Caki2 (cell line): ENCODE results near the gene CRYL1. TPM values are rescaled to one million over a fixed set of nuclear protein-coding genes. Genes with fewer than 3 reads are reported as not detected.

Source experiments
- DNase-seq: peaks from one replicate; pipeline ENCODE4 v3.0.0-alpha.2; 2015; ENCODE audit warnings: low read depth
- in situ Hi-C: cut with HindIII; loops from 2 replicates; pipeline ENCODE4 v1.10.0; 2016; ENCODE audit warnings: low sequenced_read_pairs, low pct_unique_long_range_greater_than_20kb, mixed read lengths
- total RNA-seq: library from RNA; depleted of rRNA; stranded (reverse); fragments of >200 nt; shearing (Covaris generic); gene quantifications from 2 replicates; pipeline ENCODE4 v1.2.3, GENCODE V29; 2014; ENCODE audit warnings: low replicate concordance; rRNA removed

The CRYL1 gene, protein sequence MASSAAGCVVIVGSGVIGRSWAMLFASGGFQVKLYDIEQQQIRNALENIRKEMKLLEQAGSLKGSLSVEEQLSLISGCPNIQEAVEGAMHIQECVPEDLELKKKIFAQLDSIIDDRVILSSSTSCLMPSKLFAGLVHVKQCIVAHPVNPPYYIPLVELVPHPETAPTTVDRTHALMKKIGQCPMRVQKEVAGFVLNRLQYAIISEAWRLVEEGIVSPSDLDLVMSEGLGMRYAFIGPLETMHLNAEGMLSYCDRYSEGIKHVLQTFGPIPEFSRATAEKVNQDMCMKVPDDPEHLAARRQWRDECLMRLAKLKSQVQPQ
- 34.8 and 42.9 TPM in 2 replicates for total RNA-seq

DNA sequence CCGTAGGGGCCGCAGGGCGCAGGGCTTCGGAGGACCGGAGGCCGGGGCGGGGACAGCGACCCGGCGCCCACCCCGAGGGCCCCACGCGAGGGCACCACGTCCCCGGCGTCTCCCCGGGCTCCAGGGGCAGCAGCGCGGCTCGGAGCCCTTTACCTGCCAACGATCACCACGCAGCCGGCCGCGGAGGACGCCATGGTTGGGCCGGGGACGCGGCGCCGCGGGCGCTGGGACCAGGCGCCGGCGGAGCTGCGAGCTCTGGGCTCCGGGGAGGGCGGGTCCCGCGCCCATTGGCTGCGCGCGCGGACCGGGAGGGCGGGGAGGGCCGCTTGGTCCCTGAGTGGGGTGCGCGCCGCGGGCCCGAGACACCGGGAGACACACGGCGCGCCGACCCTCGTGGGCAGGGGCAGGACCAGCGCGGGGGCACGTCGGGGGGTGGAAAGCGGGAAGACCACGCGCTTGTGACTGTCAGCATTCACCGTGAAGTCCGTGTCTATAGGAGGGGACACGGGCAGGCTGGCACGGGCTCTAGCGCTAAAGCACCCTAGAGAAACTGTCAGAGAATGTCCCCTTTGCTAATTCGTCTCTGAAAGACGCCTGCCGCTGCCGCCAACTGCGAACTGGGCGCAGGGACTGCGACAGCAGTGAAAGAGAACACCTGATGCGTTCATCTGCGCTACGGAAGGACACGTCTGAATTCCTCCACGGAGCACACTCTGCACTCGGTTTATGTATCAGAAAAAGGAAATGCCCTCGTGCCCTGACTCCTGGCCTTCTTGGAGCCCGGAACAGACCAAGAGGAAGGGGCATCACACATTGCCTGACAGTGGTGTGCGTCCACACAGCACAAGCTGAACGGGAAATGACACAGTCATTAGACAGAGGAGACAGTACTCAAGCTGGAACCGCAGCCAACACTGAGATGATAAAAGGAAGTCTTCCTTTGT, at the start of gene CRYL1:
CRYL1 (minus strand) TSS at position 257 of the 944 bp plus-strand sequence; CDS start at position 194, 63 bp downstream.
- in situ Hi-C loops = no loop called here
- peak; percentile 43 for DNase-seq

DNA sequence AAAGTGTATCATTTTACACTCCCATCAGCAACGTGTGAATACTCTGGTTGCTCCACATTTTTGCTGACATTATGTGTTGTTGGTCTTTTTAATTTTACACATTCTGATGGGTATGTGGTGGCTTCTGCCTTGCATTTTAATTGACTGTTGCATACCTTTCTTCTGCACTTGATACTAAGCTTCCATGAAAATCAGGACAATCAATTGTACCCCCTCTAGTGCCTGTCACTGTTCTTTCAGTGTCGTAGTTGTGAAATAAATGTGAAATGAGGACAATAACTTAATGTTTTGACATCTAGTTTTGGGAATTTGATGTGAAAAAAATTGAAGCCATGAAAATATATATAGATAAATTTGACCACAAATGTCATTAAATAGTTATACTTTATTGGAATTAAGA, 48.0 kb upstream of the CRYL1 start:
- DNase-seq = no peak
- in situ Hi-C loops = no loop called here

DNA sequence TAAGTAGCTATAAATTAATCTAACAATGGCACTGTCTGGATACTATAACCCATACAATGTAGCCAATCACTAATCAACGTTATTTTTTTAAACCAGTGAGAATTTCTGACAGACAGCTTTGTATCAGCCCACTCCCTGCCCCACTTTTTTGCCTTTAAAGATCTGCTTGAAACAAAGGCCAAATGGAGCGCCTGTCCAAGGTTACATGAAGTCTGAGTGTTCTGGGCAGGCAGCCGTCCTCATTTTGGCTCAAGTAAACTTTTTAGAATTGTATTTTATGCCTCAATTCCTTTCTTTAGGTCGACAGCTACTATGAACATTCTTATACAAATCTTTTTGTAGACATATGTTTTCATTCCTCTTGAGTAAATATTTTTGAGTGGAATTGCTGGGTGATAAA, 47.5 kb upstream of the CRYL1 start:
- DNase-seq = no peak
- in situ Hi-C loops = no loop called here

DNA sequence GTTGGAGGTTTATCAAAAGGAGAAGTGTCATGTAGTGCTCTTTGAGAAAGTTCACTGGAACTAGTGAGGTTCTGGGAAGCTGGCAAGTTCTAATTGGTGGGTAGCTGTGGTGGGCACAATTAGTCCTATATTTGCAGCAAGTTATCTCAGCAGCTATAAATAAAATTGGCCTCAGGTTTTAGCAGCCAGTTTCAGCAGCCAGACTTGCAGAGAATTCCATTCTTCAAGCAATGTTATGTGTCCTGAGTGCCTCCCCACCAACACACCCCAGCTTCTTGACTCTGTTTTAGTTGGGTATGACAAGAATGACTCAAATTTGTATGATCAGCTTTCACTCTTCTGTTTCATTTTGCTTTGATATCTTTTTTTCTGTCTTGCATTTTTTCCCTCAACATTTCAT, 46.0 kb upstream of the CRYL1 start:
- in situ Hi-C loops = no loop called here
- no peak for DNase-seq

DNA sequence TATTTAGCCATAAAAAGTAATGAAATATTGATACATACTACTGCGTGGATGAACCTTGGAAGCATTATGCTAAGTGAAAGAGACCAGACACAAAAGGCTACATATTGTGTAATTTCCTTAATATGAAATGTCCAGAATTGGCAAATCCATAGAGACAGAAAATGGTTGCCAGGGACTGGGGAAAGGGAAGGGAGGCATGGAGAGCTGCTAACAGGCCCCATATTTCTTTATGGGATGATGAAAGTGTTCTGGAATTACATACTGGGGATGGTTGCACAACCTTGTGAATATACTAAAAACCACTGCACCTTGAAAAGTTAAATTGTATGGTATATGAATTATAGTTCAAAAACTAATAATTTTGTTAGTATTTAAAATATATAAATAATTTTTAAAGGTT, 44.9 kb upstream of the CRYL1 start:
- no peak for DNase-seq
- in situ Hi-C loops = no loop called here

DNA sequence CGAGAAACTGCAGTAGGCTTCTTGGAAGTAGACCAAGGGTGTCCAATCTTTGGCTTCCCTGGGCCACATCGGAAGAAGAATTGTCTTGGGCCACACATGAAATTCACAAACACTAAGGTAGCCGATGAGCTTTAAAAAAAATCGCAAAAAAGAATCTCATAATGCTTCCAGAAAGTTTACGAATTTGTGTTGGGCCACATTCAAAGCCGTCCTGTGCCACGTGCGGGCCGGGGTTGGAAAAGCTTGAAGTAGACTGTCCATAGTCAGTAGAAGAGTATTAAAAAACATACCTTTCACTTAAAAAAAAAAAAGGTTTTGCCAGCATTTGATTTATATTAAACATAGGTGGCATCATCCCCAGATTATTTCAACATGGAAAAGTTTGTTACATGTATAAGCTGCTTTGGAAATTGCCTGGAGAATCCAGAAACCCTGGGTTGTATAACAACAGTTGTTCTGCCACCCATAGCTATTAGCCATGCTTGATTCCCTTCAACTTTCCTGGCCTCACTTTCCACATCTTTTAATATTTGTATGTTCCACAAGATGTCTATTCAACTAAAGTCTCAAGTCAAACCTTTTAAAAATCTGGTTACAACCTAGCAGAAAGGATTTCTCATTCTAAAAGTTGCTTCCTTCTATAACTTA, 42.3 kb upstream of the CRYL1 start:
- DNase-seq = no peak
- in situ Hi-C loops = no loop called here

DNA sequence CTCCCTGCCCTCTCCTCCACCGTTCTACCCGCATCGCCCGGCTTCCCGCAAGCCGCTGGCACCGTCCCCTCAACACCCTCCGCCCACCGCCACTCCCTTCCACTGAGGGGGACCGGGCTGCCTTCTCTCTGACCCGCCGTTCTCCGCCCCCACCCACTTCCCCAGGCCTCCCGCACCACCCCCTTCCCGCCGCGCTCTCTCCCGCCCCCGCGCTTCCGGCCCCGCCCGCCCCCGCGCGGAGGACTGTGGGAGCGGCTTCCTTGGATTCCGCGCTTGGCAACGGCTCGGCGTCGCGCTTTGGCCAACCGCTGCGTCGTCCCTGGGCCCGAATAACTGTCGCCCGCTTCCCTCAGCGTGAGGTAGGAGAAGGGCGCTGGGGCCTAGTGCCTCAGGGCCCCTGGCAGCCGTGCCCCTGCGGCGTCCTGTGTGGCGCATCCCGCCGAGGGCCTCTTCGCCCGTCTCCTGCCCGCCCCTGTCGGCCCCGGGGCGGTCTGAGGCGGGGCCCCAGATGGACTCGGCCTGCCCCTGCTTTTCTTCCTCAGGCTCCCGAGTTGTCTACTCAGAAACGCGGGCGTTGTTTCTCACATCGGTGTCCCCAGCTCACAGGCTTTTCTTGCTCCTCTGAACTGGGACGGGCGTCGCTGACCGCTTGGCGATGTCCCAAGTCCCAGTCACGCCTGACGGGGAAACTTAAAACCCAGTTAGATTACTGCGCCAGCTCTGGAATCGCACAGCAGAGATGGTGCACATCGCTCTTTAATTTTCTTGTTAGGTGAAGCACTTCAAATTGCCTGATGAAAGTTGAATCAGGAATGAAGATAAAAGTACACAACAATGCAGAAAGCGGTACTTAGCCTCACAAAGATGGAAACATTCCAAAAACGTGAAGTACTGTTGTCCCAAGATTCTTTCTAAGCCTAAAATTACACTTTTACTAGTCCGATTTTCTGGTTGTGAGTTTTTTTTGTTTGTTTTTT, 41.5 kb upstream of the CRYL1 start, which contains the start of gene IFT88:
IFT88 (plus strand) TSS at position 260 of the 977 bp plus-strand sequence. CDS start 7,229 bp downstream, outside the sequence.
- in situ Hi-C loops = no loop called here
- DNase-seq = peak; percentile 85

DNA sequence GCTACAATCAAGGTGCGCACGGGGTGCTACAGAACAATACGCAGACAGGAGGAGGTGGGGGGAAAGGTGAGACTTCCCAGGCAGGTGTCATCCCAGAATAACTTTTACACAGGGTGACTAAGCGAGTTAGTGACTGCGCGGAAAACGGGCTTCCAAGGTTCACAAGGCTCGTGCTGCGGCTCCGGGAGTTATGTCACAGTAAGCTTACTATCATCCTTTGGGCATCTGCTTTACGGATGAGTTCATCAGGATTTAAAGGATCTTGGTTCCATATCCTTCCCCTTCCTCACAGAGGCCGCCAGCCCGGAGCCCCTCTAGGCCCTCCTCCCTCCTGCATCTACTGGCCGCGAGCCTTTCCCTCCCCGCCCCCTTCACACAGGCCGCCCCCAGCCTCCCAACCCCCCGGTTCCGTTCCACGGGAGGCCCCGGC, 40.8 kb upstream of the CRYL1 start:
- DNase-seq = peak; percentile 77
- in situ Hi-C loops = no loop called here

DNA sequence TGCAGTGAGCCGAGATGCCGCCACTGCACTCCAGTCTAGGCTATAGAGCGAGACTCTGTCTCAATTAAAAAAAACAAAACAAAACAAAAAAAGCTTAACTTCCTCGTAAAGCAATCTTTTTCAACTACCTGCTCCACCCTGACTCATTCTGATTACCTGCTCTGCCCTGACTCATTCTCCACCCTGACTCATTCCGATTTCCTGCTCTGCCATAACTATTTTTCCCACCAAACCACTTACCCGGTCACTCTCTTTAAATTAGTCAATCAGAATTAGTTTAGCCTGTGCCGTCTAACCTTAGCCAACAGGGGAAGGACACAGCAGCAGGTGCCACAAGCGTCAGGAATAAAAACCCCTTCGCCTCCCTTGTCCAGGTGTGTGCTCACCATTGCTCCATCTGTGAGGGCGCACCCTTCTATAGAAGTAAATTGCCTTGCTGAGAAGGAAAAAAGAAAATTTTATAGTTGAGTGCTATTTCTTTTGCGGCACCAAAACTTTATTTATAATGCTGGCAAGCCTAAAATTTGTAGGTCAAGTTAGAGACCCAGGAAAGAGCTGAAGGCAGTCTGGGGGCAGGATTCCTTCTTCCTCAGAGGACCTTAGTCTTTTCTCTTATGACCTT, 39.6 kb upstream of the CRYL1 start:
- DNase-seq = peak; percentile 29
- in situ Hi-C loops = no loop called here

DNA sequence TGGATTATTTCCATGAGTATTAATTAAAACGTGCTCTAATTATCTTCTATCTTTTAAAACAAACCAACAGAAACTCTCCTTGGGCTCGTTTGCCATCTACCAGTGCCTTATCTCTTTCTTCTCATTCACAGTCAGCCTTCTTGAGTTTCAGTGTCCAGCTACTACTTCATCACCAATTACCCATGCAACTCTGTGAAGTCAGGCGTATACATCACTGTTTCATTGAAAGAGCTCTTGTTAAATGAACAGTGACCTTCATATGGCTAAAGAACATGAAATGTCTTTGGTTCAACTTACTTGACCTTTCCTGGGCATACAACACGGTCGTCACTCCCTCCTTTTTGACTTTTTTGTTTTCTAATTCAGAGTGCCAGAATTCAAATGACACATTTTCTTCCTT, 36.1 kb upstream of the CRYL1 start:
- no peak for DNase-seq
- in situ Hi-C loops = no loop called here

DNA sequence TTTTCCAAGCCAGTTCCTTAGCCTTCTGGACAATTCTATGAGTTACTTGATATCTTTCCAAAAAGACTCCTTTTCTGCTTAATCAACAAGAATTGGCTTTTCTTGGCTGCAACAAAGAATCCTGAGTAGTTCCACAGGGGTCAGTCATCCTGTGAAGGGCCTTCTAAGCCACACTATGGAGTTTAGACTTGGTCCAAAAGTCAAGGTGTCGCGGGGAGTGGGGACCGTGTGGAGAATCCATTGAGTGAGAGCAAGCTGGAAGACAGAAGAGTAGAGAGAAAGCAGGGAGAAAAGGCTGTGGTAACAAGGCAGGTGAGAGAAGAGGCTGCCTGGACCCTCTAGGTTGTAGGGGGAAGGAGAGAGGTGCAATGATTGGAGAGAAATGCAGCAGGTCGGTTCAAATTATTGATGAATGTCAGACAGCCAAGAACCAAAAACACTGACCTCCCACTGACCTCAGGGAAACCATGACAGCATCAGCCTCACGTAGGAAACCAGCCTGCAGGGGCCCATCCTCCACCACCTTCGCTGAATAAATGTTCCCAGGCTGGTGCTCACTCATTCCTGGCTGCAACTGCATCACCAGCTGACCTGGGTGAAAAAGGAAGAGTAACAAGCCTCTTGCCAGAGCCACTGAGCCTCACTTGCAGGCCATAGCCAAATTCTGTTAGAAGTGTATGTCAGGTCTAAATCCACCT, 34.2 kb upstream of the CRYL1 start:
- DNase-seq = no peak
- in situ Hi-C loops = no loop called here

DNA sequence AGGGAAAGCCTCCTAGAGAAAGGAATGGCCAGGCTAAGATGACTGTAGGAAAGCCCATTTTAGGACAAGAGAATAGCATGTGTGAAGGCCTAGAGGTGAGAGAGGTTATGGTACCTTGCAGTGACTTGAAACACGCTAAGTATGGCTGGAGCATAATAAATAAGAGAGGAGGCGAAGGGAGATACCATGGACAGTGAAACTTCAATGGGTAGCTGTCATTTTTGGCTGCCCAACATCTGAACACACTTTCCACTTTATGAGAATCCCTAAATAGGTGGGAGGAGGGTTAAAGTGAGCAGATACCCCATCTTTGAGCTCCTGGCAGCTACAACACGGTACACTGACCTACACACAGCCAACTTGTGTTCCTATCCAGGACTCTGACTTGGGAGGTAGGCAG, 33.3 kb upstream of the CRYL1 start:
- in situ Hi-C loops = no loop called here
- DNase-seq = no peak

DNA sequence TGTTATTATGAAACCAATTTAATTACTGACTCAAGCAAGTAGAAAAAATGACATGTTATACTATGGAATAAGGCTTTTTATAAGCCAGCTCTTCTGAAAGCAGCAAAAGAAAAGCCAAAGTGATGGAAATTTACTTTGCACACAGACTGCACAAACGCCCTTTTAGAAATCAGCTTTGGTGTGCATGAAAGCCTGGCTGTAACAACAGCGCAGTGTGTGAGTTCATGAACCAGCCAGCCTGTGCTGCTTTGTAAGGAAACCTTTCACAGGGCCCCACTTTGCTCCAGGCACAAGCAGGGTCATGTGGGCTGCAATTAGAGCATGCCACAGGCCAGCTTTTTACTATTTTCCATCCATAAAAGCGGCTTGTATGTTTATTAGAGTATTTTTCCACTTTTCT, 27.7 kb upstream of the CRYL1 start:
- no peak for DNase-seq

DNA sequence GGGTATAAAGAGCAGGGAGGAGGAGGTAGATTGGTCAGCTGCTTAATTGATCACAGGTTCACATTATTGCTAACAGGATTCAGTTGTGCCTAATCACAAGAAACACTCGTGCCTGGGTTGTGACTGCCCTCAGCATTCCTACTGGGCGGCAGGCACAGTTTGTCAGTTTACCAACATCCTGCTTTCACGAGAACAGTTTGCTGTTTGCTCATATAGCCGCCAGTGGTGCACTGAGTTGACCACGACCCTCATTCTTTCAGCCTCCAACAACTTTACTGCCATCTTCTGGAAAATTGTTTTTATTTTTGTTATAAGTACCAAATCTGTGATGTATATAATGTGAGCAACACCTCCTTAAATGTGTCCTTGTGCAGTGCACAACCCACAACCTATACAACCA, 25.1 kb upstream of the CRYL1 start:
- in situ Hi-C loops = no loop called here
- DNase-seq = no peak

More for the DNA sequence above, 27.7 kb upstream of the CRYL1 start:
- in situ Hi-C loops = no loop called here

DNA sequence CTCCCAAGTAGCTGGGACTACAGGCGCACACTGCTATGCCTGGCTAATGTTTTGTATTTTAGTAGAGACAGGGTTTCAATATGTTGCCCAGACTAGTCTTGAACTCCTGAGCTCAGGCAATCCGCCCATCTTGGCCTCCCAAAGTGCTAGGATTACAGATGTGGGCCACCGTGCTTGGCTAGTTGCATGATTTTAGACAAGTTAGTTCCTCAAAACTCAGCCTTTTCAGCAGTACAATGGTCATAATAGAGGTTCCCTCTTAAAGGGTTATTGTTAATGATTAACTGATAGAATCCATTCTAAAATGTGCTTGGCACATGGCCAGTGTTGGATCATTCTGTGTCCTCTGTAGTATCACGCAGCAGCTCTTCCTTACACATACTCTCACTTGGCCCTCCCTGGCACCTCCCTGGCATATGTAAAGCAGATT, 21.8 kb upstream of the CRYL1 start:
- in situ Hi-C loops = no loop called here
- DNase-seq = peak; percentile 60

DNA sequence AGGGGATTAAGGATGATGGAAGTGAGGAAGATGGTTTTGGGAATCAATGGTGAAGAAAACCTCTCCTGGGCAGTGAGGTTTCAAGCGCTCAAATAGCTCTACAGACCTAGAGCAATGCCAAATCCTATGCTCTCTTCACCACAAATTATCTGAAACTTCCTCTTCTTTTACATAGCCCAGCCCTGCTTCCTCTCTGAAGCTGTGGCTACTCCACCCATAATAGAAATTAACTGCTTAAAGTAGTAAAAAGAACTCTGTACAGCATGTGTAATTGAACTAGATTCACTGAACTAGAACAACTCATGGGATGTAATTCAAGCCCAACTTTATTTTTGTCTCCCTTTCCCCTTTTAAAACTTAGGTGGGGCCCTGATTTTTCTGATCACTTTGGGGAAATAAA, 20.9 kb upstream of the CRYL1 start:
- DNase-seq = no peak
- in situ Hi-C loops = no loop called here
